ENCODE results near the gene CTNNBIP1. TPM values are rescaled to one million over a fixed set of nuclear protein-coding genes. Genes with fewer than 3 reads are reported as not detected.

The CTNNBIP1 gene
- total and polyA plus RNA-seq, 2 of the 8 experiments (the other 6 are each of a cell fraction or from before 2014, with no cell fraction given) = 40.9 to 46.6 TPM

Other genes starting within 250 kb of the CTNNBIP1 start
- 97.4 and 99.0 TPM in 2 replicates for gene CLSTN1, start 86.3 kb downstream of the CTNNBIP1 start, total RNA-seq (2021; fragmentation: NEBNext Ultra II Directional; extraction: Animal tissue kit (Norgen Biotek cat#: 25700))
- gene CLSTN1, start 86.3 kb downstream of the CTNNBIP1 start, polyA plus RNA-seq (2011; rRNA removed) = 34.2 and 55.4 TPM in 2 replicates
- 20.0 and 20.3 TPM in 2 replicates for gene LZIC, start 33.1 kb upstream of the CTNNBIP1 start, total RNA-seq (2021; fragmentation: NEBNext Ultra II Directional; extraction: Animal tissue kit (Norgen Biotek cat#: 25700))
- gene LZIC, start 33.1 kb upstream of the CTNNBIP1 start, polyA plus RNA-seq (2011; rRNA removed) = 2.2 and 4.8 TPM in 2 replicates
- gene NMNAT1, start 33.2 kb upstream of the CTNNBIP1 start, total RNA-seq (2021; fragmentation: NEBNext Ultra II Directional; extraction: Animal tissue kit (Norgen Biotek cat#: 25700)) = 2.0 and 2.5 TPM in 2 replicates
- gene NMNAT1, start 33.2 kb upstream of the CTNNBIP1 start, polyA plus RNA-seq (2011; rRNA removed) = 1.8 and 2.0 TPM in 2 replicates
- 7.2 and 7.7 TPM in 2 replicates for gene RBP7, start 87.0 kb upstream of the CTNNBIP1 start, total RNA-seq (2021; fragmentation: NEBNext Ultra II Directional; extraction: Animal tissue kit (Norgen Biotek cat#: 25700))
- 2.7 and 5.7 TPM in 2 replicates for gene RBP7, start 87.0 kb upstream of the CTNNBIP1 start, polyA plus RNA-seq (2011; rRNA removed)
- gene UBE4B, start 122.7 kb upstream of the CTNNBIP1 start, total RNA-seq (2021; fragmentation: NEBNext Ultra II Directional; extraction: Animal tissue kit (Norgen Biotek cat#: 25700)) = 90.1 and 91.0 TPM in 2 replicates
- gene UBE4B, start 122.7 kb upstream of the CTNNBIP1 start, polyA plus RNA-seq (2011; rRNA removed) = 24.5 and 34.0 TPM in 2 replicates